ENCODE results near the gene SV2C.
"Not testable (repeated sequence)": the region's sequence is repeated elsewhere in the genome, so short reads cannot be mapped to it uniquely, and the experiment has no call there.

SV2C gene

GRCh38 chr5:76082772-76083554 lies at the start of gene SV2C:
TSS of gene SV2C (plus strand) at chr5:76083383. CDS start at chr5:76131751, 48,368 bp downstream.
- peak in 2 of 3 donors; percentile 21 to 39 for DNase-seq (ENCODE audit: low read depth in 3 of 3)

GRCh38 chr5:76037736-76038151 lies 45.4 kb upstream of the SV2C start:
- DNase-seq (ENCODE audit: low read depth in 3 of 3) = not testable (repeated sequence)

GRCh38 chr5:76038212-76038611 lies 45.0 kb upstream of the SV2C start:
- no peak for DNase-seq (ENCODE audit: low read depth in 3 of 3)

- no peak for DNase-seq (ENCODE audit: low read depth in 3 of 3)
Measured at GRCh38 chr5:76040806-76041205, 42.4 kb upstream of the SV2C start.

GRCh38 chr5:76041863-76042262 lies 41.3 kb upstream of the SV2C start:
- no peak for DNase-seq (ENCODE audit: low read depth in 3 of 3)

GRCh38 chr5:76046741-76047140 lies 36.4 kb upstream of the SV2C start:
- no peak for DNase-seq (ENCODE audit: low read depth in 3 of 3)

- no peak for DNase-seq (ENCODE audit: low read depth in 3 of 3)
Measured at GRCh38 chr5:76050134-76050533, 33.0 kb upstream of the SV2C start.

- no peak for DNase-seq (ENCODE audit: low read depth in 3 of 3)
Measured at GRCh38 chr5:76062502-76063041, 20.6 kb upstream of the SV2C start.

GRCh38 chr5:76065258-76065657 lies 17.9 kb upstream of the SV2C start:
- no peak for DNase-seq (ENCODE audit: low read depth in 3 of 3)

GRCh38 chr5:76069061-76069735 lies 14.0 kb upstream of the SV2C start:
- DNase-seq (ENCODE audit: low read depth in 3 of 3) = no peak

- peak in 1 of 3 donors; percentile 3 for DNase-seq (ENCODE audit: low read depth in 3 of 3)
Measured at GRCh38 chr5:76074487-76075065, 8.6 kb upstream of the SV2C start.

GRCh38 chr5:76081811-76082771 lies 1.1 kb upstream of the SV2C start:
- no peak for DNase-seq (ENCODE audit: low read depth in 3 of 3)

GRCh38 chr5:76083555-76084495 lies 642 bp downstream of the SV2C start:
- peak in 1 of 3 donors; percentile 12 for DNase-seq (ENCODE audit: low read depth in 3 of 3)

GRCh38 chr5:76084496-76085242 lies 1.5 kb downstream of the SV2C start:
- DNase-seq (ENCODE audit: low read depth in 3 of 3) = no peak

- DNase-seq (ENCODE audit: low read depth in 3 of 3) = no peak
Measured at GRCh38 chr5:76085243-76085579, 2.0 kb downstream of the SV2C start.

- no peak for DNase-seq (ENCODE audit: low read depth in 3 of 3)
Measured at GRCh38 chr5:76086095-76086494, 2.9 kb downstream of the SV2C start.

- DNase-seq (ENCODE audit: low read depth in 3 of 3) = not testable (repeated sequence)
Measured at GRCh38 chr5:76089156-76089555, 6.0 kb downstream of the SV2C start.

- DNase-seq (ENCODE audit: low read depth in 3 of 3) = no peak
Measured at GRCh38 chr5:76091351-76091750, 8.2 kb downstream of the SV2C start.

GRCh38 chr5:76099286-76099702 lies 16.1 kb downstream of the SV2C start:
- no peak for DNase-seq (ENCODE audit: low read depth in 3 of 3)

GRCh38 chr5:76099756-76100155 lies 16.6 kb downstream of the SV2C start:
- DNase-seq (ENCODE audit: low read depth in 3 of 3) = no peak

All from stimulated activated CD4-positive, alpha-beta T cell treated with anti-CD3 and anti-CD28 coated beads, TNF-alpha, amount 100 ng/mL, for 48 hours (primary cell).